HG02642 (cell line): ENCODE measurements around the gene TRIM28.
A peak's percentile ranks its signal among the peaks of the same experiment; 100 is the strongest.
"Not testable (repeated sequence)": the region's sequence is repeated elsewhere in the genome, so short reads cannot be mapped to it uniquely, and the experiment has no call there.

Source experiments
- ATAC-seq: cut with Tn5 transposase; IDR thresholded peaks from one replicate; pipeline ENCODE4 v1.9.1; 2021; ENCODE audit warnings: mild to moderate bottlenecking; ENCODE audit not compliant: unreplicated experiment, poor library complexity

TRIM28 gene

DNA sequence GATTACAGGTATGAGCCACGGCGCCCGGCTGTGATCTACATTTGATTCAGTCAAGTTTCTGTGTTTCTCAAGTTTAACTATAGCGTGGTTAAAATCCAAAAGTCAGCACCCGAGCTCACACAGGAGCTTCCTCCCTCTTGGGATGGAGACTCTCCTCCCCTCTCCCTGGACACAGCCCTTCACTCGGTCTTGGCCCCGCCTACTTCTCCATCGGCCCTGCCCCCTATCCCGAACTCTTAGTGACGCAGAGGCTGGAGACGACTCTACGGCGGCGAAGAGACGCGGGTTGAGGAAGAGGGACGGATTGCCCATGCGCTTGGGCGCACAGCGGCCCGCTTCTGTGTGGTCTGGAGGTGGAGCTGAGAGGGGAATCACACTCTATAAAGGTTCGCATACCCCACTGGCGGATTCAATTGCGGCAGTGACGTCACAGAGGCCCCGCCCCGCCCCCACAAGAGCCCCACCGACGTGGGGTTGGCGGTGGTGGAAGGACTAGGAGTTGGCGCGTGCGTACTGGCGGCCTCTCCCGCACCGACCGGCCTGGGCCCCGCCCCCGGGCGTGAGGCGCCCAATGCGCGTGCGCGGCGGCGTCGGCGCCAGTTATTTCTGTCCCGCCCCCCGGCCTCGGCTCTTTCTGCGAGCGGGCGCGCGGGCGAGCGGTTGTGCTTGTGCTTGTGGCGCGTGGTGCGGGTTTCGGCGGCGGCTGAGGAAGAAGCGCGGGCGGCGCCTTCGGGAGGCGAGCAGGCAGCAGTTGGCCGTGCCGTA, at the start of gene TRIM28:
TSS of gene TRIM28 (plus strand) at position 239 of the 765 bp plus-strand sequence. CDS start 694 bp downstream, outside the sequence.
- ATAC-seq: peak; percentile 80

DNA sequence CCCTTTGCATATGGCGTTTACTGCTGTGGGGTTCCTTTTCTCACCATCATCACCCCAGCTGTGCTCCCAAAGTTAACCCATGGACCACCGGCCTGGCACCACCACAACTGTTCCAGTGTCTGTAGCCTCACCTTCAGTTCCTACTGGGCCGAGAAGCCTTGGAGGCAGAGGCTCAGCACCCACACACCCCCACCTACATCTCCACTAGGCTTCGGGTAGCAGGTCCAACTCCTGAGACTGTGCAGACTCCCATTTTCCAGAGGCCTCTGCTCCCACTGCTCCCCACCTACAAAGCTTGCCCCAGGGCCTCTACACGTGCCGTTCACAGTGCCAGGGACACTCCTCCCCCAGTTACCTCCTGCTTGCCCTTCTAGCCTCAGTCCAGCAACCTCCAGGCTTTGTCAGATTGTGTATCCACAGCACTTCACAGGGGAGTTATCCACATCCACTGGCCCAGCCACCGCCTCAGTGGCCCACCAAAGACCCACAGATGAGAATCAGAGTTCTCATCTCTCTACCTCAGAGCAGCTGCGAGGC, 46.2 kb upstream of the TRIM28 start:
- no peak for ATAC-seq

DNA sequence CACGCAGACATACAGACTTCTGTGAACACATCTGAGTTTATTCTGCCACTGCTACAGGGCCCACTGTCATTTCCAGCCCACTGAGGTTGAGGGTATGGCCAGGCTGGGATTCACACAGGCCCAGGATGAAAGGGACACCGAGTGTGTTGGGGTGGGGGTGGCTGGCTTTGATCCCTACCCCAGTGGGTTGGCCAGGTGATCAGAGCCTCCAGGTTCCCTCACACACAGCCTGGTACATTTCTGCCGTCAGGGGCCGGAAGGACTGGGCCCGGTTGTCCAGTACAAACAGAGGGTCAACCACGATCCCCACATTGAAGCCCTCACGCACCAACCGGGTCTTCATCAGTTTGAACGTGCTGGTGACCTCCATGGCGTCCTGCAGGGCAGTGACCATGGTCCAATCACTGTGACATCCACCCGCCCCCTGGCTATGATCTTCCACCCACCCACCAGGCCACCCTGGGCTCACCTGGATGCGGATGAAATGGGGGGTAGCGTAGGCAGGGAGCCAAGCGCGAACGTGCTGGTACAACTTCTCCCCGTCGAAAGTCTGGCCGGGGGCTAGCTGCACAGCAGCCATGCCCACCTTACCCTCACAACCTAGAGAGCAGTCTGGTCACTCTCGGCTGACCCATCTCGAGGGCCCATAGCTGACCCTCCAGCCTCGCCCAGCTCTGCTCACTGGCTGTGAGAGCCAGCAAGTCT, 45.4 kb upstream of the TRIM28 start:
- ATAC-seq: no peak

DNA sequence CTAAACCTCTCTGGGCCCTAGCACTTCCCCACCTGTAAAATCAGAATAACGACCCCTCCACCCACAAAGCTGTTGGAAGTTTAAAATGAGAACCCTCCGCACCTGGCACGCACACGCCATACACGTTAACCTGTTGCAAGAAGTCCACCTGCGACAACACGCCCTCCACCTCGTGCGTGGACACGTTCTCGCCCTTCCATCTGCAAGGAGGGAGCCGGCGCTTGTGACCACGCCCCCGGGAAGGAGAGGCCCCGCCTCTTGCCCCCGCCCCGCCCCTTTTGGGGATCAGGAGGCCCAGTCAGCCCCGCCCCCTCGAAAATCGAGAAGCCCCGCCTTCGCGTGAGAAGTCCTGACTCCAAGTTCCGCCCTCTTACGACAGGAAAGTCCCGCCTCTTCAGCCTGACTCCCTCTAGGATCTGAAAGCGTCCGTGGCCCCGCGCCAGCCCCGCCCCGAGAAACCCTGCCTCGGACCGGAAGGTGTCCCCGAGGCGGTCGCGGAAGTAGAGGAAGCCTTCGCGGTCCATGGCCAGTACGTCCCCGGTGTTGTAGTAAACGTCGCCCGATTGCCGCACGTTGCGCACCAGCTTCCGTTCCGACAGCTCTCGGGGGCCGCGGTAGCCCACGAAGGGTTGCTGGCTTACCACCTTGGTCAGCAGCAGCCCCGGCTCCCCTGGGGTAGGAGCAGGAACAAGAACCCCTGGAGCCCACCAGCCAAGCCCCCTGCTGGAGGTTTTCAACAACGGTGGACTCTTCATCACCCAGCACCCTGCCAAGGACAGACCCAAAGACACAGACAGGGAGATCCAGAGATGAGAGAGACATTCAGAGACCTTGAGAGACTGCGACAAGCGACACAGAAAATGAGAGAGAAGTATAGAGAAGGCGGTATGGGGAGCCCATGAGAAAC, 44.6 kb upstream of the TRIM28 start:
- ATAC-seq: peak; percentile 91

DNA sequence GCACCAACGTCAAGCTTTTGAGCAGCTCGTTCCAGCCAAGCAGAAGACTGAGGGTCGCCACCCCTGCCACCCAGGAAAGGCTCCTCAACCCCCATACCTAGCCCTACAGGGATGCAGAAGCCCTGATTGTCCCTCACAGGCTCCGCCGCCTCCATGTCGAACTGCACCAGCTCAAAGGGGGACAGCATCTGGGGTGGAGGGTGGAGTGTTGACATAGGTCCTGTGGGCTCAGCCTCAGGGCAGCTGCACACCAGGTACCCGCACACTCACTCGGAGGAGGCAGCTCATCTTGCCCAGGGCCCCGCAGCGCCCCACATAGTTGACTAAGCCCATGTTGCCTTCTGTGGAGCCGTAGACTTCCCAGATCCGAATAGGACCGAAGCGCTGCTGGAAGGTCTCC, 43.6 kb upstream of the TRIM28 start:
- ATAC-seq: no peak

DNA sequence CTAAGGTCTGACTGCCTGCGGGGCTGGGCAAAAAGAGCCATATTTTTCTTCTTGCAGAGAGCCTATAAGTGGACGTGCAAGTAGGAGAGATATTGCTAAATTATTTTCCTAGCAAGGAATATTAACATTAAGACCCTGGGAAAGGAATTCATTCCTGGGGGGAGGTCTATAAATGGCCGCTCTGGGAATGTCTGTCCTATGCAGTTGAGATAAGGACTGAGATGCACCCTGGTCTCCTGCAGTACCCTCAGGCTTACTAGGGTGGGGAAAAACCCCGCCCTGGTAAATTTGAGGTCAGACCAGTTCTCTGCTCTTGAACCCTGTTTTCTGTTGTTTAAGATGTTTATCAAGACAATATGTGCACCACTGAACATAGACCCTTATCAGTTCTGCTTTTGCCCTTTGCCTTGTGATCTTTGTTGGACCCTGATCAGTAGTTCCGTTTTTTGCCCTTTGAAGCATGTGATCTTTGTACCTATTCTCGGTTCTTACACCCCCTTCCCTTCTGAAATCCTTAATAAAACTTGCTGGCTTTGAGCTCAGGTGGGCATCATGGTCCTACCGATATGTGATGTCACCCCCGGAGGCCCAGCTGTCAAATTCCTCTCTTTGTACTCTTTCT, 36.2 kb upstream of the TRIM28 start:
- not testable (repeated sequence) for ATAC-seq

DNA sequence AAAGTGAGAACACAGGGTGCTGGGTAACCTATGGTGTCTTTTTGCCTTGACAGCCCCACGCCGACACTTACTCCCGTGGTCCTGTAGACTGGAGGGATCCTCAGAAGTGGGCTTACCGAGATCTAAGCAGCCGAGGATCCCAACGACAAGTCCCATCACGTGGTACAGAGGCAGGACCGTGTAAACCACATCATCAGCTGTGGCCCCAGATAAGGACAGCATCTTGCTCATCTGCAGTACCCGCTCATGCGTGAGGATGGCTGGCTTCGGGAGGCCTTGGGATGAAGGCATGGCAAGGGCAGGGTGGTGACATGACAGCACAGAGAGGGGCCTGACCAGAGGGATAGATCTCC, 34.2 kb upstream of the TRIM28 start:
- ATAC-seq: no peak

DNA sequence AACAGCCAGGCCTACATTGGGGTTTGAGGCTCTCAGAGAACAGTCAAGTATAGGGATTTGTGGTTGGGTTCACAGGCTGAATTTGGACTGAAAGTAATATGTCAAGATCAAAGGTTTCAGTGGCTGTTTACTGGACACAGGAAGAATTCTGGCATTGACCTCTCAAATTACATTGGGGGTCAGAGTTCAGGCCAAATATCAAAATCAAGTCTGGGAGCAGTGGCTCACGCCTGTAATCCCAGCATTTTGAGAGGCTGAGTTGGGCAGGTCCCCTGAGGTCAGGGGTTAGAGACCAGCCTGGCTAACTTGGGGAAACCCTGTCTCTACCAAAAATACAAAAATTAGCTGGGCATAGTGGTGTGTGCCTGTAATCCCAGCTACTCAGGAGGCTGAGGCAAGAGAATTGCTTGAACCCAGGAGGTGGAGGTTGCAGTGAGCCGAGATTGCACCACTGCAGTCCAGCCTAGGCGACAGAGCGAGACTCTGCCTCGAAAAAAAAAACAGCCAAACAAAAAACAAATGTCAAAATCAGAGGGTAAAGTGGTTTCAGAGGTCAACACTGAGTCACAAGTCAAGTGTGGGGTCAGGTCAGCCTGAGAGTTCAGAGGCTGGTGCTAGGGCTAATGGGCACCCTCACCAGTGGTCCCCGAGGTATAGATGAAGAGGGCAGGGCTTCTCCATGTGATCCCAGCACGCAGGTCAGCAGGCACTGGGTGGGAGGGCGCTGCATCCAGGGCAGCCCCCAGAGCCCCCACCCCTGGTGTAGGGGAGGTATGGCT, 33.6 kb upstream of the TRIM28 start:
- no peak for ATAC-seq

DNA sequence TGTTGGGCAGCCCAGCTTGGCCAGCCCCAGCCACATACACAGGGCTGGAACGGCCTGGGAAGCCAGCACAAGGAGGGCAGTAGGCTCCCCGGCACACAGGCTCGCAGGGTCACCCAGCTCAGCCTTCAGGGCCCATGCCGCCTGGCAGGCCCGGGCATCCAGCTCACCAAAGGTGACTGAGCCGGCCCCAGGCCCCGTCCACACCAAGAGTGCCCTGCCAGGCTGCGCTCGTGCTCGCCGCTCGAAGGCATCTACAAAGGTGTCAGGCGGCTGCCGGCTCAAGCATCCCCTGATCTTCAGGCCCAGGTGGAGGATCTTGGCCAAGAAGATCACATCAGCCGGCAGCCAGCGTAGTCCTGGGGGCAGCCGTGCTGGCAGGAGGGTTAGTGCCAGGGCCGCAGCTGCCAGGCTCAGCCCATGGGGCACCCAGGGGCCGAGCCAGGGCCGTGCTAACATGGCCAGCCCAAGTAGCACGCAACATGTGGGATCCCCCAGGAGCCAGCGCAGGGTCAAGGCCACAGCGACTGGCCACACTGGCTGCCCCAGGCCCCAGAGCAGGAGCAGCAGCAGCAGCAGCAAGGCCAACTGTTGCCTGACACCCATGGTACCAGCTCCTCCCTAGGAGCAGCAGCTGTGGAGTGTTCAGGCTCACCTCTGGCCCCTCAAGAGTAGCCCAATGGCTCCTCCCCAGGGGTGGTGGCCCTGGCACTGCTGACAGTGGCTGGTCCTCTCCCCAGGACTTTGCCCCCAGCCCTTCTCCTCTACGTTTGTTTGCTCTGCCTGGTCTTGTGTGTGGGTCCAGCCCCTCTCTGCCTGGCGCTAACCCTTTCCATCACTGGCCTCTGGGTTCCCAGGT, 32.3 kb upstream of the TRIM28 start, which contains the start of gene SLC27A5:
TSS of gene SLC27A5 (minus strand) at position 640 of the 856 bp plus-strand sequence. CDS start at position 603, 37 bp downstream.
- ATAC-seq: no peak

DNA sequence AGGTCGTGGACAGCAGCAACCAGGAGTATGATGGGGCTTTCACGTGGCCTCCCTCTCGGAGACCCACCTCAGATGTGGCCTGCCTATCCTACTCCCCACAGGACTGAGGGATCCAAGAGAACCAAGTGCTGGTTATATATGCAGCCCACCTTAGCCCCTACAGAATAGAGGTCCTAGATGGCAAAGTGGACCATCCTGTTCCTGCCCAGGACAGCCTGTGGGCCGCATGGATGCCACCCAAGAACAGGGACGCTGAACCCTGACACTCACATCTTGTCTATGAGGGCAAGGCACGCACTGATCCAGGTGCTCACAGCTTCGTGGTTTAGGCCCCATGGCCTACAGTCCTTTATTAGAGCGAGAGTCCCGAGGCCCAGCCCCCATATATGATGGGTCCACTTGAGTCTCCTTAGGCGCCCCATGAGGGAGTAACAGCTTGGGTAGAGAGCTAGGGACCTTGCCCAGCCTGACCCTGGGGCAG, 30.6 kb upstream of the TRIM28 start:
- no peak for ATAC-seq

DNA sequence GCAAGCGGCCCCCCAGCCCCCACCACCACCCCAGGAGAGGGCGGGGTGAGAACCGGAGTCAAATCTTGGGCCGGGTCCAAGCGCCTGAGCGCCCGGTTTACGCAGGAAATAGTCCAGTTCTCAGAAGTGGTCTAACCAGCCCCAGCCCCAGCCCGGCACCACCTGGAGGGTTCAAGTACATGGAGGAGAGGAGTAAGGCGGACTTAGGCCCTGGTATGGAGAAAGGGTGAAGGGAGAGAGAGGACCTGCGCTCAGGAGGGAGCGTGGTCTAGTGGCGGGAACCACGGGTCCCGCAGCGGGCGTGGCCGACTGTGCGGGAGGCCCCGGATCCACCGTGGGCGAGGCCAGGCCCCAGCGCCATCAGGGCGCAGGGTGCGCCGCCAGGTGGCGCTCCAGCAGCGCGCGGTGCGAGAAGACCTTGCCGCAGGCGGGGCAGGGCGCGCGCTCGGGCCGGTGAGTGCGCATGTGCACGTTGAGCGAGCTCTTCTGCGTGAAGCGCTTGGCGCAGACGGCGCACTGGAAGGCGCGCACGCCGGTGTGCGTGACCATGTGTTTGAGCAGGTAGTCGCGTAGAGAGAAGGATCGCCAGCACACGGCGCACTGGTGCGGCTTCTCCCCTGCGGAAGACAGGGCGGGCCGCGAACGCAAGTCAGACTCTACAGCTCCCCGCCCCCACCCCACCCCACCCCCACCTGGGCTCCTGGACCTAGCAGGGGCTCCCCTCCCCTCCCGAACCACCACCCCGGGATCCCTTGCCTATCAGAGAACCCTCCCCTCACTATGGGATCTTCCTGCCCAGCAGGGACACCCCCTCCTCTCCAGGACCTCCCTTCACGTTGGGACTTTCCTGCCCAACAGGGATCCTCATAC, 29.9 kb upstream of the TRIM28 start:
- peak; percentile 76 for ATAC-seq

DNA sequence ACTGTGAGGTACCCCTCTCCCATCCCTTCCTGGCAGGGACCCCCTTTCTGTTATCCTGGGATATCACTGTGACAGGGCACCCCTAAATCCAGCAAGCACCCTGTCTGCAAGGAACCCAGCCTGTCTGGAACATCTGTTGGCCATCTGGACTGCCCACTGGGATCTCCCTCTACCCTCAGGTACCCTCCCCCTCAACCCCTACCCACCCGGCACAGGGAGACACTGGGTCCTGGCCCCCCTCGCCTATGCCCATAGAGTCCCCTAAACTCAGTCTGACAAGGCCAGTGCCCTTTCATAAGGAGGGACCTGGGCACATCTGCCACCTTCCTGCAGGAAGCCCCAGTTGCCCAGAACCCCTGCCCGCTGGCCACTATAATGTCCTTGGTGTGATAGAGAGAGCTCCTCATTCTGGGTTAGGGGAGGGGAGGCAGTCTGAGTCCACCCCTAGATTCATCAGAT, 29.3 kb upstream of the TRIM28 start:
- ATAC-seq: no peak

DNA sequence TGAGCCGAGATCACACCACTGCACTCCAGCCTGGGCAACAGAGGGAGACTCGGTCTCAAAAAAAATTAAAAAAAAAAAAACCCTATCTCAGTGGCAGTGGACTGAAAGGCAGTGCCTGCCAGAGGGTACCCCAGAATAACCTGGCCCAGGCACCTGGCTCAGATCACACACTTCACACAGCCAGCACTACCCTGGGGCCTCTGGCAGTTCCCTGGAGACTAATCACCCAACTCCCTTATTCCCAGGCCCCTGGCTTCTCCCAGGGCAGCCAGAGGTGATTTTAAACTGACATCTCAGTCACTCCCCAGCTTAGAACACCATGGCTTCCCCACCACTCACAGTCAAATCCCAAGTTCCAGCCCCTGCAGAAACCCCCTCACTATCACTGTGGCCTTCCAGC, 28.6 kb upstream of the TRIM28 start:
- ATAC-seq: no peak

DNA sequence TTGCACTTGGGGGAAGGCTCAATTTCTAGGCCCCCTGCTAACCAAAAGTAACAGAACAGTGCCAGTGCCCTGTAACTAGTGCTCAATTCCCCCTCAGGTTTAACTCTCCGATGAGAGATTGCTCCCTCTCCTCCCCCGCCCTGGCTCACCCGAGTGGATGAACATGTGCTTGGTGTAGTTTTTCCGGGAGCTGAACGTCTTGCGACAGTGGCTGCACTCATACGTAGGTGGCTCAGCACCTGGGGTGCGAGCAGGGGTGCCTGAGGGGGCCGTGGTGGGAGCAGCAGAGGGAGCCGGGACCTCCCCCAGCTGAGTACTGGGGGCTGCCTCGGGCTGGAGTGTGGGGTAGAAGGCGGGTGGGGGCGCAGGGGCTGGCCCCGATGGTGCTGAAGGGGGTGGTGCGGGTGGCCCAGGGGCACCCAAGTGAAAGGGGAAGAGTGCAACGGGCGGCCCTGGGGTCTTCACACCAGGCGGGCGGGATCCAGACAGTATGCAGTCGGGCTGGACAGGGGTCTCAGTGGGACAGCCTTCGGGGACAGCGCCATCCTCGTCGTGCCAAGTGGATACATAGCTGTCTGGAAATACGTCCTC, 27.5 kb upstream of the TRIM28 start:
- no peak for ATAC-seq

DNA sequence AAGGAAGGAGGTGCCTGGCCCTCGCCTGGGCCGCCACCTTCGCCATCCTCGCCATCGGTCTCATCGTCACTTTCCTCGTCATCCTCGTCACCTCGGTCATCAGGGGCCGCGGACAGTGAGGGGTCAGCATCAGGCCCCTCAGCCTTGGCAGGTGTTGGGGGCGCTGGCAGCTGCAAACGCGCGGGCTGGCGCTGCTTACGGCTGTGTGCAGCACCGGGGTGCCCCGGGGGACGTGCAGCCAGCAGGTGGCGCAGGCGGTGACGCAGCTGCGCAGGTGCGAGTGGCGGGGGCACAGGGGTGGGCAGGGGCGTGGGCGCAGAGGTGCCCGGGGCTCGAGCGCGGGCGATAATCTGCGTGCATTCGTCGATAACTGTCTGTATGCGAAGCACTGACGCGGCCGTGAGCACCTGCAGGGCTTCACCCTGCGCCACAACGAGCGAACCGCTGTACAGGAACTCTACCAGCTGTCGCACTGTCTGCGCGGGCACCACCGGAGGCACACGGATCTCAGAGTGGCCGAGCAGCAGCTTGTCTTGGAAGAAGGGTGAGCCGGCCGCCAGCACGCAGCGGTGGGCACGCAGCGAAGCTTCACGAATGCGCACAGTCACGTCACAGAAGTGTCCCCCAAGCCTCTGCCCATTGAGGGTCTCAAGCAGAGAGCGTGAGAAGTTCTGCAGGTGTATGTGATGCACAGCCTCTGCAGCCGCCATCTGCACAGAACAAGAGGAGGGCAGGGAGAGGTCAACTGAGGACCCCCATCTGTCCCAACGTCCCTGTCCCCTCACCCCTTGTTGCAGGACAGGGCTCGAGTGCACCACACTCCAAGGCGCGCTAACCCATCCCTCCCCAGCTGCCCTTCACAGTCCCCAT, 26.7 kb upstream of the TRIM28 start:
- no peak for ATAC-seq
